PC-3 (cell line): ENCODE data around the gene GAMT. TPM values are rescaled to one million over a fixed set of nuclear protein-coding genes. Genes with fewer than 3 reads are reported as not detected.

ENCODE experiments used
- ATAC-seq: fragments of 200-7000 bp; cut with Tn5 transposase; 2 replicates; pipeline ENCODE4 v1.9.1; 2020; ENCODE audit warnings: mild to moderate bottlenecking, moderate library complexity
- BruUV-seq: library from RNA; stranded (reverse); fragments of 400-500 nt; replicated peaks from 2 replicates; lab custom pipeline; 2021; lab: Mats Ljungman, UMichigan
- CTCF ChIA-PET: fragments of 300-600 bp; sonication (Branson Sonifier 250); formaldehyde crosslinking; loops from one replicate; lab custom pipeline; 2022; ENCODE audit warnings: antibody characterized with exemption; lab: Charles Lee
- POLR2A ChIA-PET: fragments of 300-600 bp; sonication (Branson Sonifier 250); formaldehyde crosslinking; loops from one replicate; lab custom pipeline; 2022; ENCODE audit warnings: antibody characterized with exemption; ENCODE audit not compliant: unreplicated experiment; lab: Charles Lee
- DNase-seq: peaks from one replicate; pipeline ENCODE4 v3.0.0-alpha.2; 2015
- H2AFZ ChIP-seq: fragments of 300-600 bp; sonication (generic); 2 replicates; pipeline ENCODE4 v1.6.0; 2016; ENCODE audit warnings: antibody characterized with exemption, low read length
- H3F3A ChIP-seq: fragments of 300-600 bp; sonication (generic); one replicate; pipeline ENCODE4 v1.6.0; 2017; ENCODE audit warnings: antibody characterized with exemption, low read length, control low read depth, mild to moderate bottlenecking; ENCODE audit not compliant: unreplicated experiment
- H3K27ac ChIP-seq: fragments of 300-600 bp; sonication (generic); 2 replicates; pipeline ENCODE4 v1.5.1; 2016; ENCODE audit warnings: mild to moderate bottlenecking, low read length
- H3K27me3 ChIP-seq: fragments of 300-600 bp; sonication (generic); 2 replicates; pipeline ENCODE4 v1.6.1; 2016; ENCODE audit warnings: low read length, mixed read lengths
- H3K36me3 ChIP-seq: fragments of 300-600 bp; sonication (generic); 2 replicates; pipeline ENCODE4 v1.6.1; 2016; ENCODE audit warnings: low read depth, mixed run types, low read length, mixed read lengths
- H3K4me1 ChIP-seq: fragments of 300-600 bp; sonication (generic); 2 replicates; pipeline ENCODE4 v1.5.1; 2016; ENCODE audit warnings: low read length; ENCODE audit not compliant: insufficient read depth
- H3K4me2 ChIP-seq: fragments of 300-600 bp; sonication (generic); 2 replicates; pipeline ENCODE4 v1.6.0; 2016; ENCODE audit warnings: low read length
- H3K4me3 ChIP-seq: fragments of 300-600 bp; sonication (generic); 2 replicates; pipeline ENCODE4 v1.5.1; 2016; ENCODE audit warnings: mild to moderate bottlenecking, low read length, mixed read lengths
- H3K79me2 ChIP-seq: fragments of 300-600 bp; sonication (generic); 2 replicates; pipeline ENCODE4 v1.6.1; 2017; ENCODE audit warnings: low read length, mixed read lengths
- H3K9ac ChIP-seq: fragments of 300-600 bp; sonication (generic); 2 replicates; pipeline ENCODE4 v1.6.0; 2016; ENCODE audit warnings: mild to moderate bottlenecking, low read length
- H3K9me2 ChIP-seq: fragments of 300-600 bp; sonication (generic); replicated peaks from 2 replicates; pipeline ENCODE4 v1.6.1; 2016; ENCODE audit warnings: mixed run types, low read length, mixed read lengths
- H3K9me3 ChIP-seq: fragments of 300-600 bp; sonication (generic); 2 replicates; pipeline ENCODE4 v1.6.1; 2016; ENCODE audit warnings: low read length, mixed read lengths
- H4K20me1 ChIP-seq: fragments of 300-600 bp; sonication (generic); 2 replicates; pipeline ENCODE4 v1.6.1; 2016; ENCODE audit warnings: low read length, mixed read lengths
- CTCF ChIP-seq: fragments of 300-600 bp; sonication (generic); conservative IDR thresholded peaks from 2 replicates; pipeline ENCODE4 v1.5.1; 2017; ENCODE audit warnings: antibody characterized with exemption, low read depth, mild to moderate bottlenecking, low read length
- EZH2 ChIP-seq: fragments of 300-600 bp; sonication (generic); IDR thresholded peaks from one replicate; pipeline ENCODE4 v1.6.1; 2017; ENCODE audit warnings: antibody characterized with exemption, mild to moderate bottlenecking, low read length; ENCODE audit not compliant: unreplicated experiment
- EZH2phosphoT487 ChIP-seq: fragments of 300-600 bp; sonication (generic); IDR thresholded peaks from 2 replicates; pipeline ENCODE4 v1.6.1; 2018; ENCODE audit warnings: mild to moderate bottlenecking, antibody characterized with exemption, low read length, borderline replicate concordance
- intact Hi-C: fragments of 100-400 bp; cut with micrococcal nuclease; formaldehyde crosslinking; loops from 2 replicates; pipeline ENCODE4 v1.9.0; 2023
- total RNA-seq: library from RNA; depleted of rRNA; stranded (reverse); fragments of >200 nt; gene quantifications from 2 replicates; pipeline ENCODE4 v1.2.3, GENCODE V29; 2014

Gene GAMT
- total RNA-seq, 1 experiment from 2014 or later: 75.6 TPM

GRCh38 chr19:1363599-1363998 is 37.7 kb downstream of the GAMT start:
- POLR2A ChIA-PET: no interaction called here

GRCh38 chr19:1362387-1363257 is 38.7 kb downstream of the GAMT start:
- ATAC-seq (no peak), DNase-seq (no peak)
- Histone ChIP-seq H3K9me3 (no peaks in the 10 kb centered on the region), H3K79me2 (no peaks in the 10 kb centered on the region), H3K36me3 (no peaks in the 10 kb centered on the region; the same call in 1 of the 2 replicates), H3K4me1 (peaks cover 4% of the 10 kb centered on the region), H3K9ac (no peak overlapping the region), H3K4me2 (no peak overlapping the region), H3K27me3 (no peaks in the 10 kb centered on the region), H3K27ac (no peak overlapping the region), H3K9me2 (no peaks in the 10 kb centered on the region), H3K4me3 (no peak overlapping the region), H4K20me1 (no peaks in the 10 kb centered on the region), H3F3A (no peaks in the 10 kb centered on the region), H2AFZ (no peak overlapping the region)
- TF ChIP-seq EZH2 (no peak), EZH2phosphoT487 (no peak)
- POLR2A ChIA-PET: no interaction called here
- no TSS peak for BruUV-seq
- intact Hi-C loops: no loop called here
- CTCF ChIA-PET: no interaction called here

More at GRCh38 chr19:1363599-1363998, 37.7 kb downstream of the GAMT start:
- no peaks in the 10 kb centered on the region; the same call in 1 of the 2 replicates for H3K36me3 ChIP-seq
- H3K79me2 ChIP-seq: no peaks in the 10 kb centered on the region
- TF ChIP-seq EZH2 (no peak), EZH2phosphoT487 (no peak), CTCF (no peak)
- H2AFZ ChIP-seq: no peak overlapping the region
- no peaks in the 10 kb centered on the region for H3K9me2 ChIP-seq
- H3F3A ChIP-seq: no peaks in the 10 kb centered on the region
- no peaks in the 10 kb centered on the region for H3K9me3 ChIP-seq
- H4K20me1 ChIP-seq: no peaks in the 10 kb centered on the region
- H3K27me3 ChIP-seq: no peaks in the 10 kb centered on the region
- H3K27ac ChIP-seq: no peak overlapping the region
- no peak overlapping the region for H3K4me2 ChIP-seq
- no peak overlapping the region for H3K4me3 ChIP-seq
- peaks cover 4% of the 10 kb centered on the region for H3K4me1 ChIP-seq
- no peak for ATAC-seq
- BruUV-seq: no TSS peak
- no peak for DNase-seq
- CTCF ChIA-PET: no interaction called here
- intact Hi-C loops: no loop called here
- no peak overlapping the region for H3K9ac ChIP-seq

- POLR2A ChIA-PET: no interaction called here
Observed at GRCh38 chr19:1361601-1362386, 39.5 kb downstream of the GAMT start.

More at GRCh38 chr19:1361601-1362386, 39.5 kb downstream of the GAMT start:
- Histone ChIP-seq H3K9ac (no peak overlapping the region), H3K36me3 (no peaks in the 10 kb centered on the region; the same call in 1 of the 2 replicates), H3K79me2 (no peaks in the 10 kb centered on the region), H4K20me1 (no peaks in the 10 kb centered on the region), H3K9me3 (no peaks in the 10 kb centered on the region), H3K27ac (no peak overlapping the region), H3K9me2 (no peaks in the 10 kb centered on the region), H3K4me2 (no peak overlapping the region), H3K27me3 (no peaks in the 10 kb centered on the region), H3K4me3 (no peak overlapping the region), H2AFZ (no peak overlapping the region), H3K4me1 (peaks cover 4% of the 10 kb centered on the region), H3F3A (no peaks in the 10 kb centered on the region)
- ATAC-seq (peak; percentile 33; the same call in 1 of the 2 replicates), DNase-seq (peak; percentile 49)
- BruUV-seq: no TSS peak
- CTCF ChIA-PET: no interaction called here
- intact Hi-C loops: no loop called here
- TF ChIP-seq EZH2phosphoT487: no peak
- no peak for TF ChIP-seq EZH2
- TF ChIP-seq CTCF: no peak
